ENCODE measurements around the gene CPPED1.
A peak's percentile ranks its signal among the peaks of the same experiment; 100 is the strongest.

CPPED1 gene

DNA sequence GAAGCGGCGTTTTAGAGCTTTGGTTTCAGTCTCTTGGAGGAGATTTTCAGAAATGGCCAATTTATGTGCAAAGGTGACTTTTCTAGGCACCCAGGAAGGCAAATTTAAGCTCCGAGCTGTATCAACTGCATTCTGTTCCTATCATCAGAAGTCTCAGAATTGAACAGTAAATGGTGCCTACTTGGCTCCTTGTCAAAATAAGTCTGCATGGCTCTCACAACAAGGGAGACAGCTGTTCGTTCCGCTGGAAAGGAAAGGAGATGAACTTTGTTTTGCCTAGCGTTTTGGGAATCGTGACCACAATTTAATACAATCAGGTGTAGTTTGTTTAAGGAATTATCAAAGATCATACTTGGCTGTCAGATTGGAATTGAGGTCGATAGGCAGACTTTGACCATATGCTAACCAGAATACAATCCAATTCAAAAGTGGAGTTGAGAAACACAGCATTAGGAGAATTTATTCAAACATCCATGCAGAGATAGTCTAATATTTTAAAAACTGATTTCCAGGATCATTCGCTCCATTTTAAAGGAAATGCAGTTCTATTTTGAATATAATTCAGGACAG, 139.4 kb downstream of the CPPED1 start:
- no peak for DNase-seq (ENCODE audit: low read depth)
- TF ChIP-seq, protein P1, sequence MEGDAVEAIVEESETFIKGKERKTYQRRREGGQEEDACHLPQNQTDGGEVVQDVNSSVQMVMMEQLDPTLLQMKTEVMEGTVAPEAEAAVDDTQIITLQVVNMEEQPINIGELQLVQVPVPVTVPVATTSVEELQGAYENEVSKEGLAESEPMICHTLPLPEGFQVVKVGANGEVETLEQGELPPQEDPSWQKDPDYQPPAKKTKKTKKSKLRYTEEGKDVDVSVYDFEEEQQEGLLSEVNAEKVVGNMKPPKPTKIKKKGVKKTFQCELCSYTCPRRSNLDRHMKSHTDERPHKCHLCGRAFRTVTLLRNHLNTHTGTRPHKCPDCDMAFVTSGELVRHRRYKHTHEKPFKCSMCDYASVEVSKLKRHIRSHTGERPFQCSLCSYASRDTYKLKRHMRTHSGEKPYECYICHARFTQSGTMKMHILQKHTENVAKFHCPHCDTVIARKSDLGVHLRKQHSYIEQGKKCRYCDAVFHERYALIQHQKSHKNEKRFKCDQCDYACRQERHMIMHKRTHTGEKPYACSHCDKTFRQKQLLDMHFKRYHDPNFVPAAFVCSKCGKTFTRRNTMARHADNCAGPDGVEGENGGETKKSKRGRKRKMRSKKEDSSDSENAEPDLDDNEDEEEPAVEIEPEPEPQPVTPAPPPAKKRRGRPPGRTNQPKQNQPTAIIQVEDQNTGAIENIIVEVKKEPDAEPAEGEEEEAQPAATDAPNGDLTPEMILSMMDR (conservative IDR thresholded peaks at IDR 0.05; ENCODE audit: low read depth, low read length) = no peak
- H3K4me3 ChIP-seq (ENCODE audit: low read depth, low read length) = no peak overlapping the region

DNA sequence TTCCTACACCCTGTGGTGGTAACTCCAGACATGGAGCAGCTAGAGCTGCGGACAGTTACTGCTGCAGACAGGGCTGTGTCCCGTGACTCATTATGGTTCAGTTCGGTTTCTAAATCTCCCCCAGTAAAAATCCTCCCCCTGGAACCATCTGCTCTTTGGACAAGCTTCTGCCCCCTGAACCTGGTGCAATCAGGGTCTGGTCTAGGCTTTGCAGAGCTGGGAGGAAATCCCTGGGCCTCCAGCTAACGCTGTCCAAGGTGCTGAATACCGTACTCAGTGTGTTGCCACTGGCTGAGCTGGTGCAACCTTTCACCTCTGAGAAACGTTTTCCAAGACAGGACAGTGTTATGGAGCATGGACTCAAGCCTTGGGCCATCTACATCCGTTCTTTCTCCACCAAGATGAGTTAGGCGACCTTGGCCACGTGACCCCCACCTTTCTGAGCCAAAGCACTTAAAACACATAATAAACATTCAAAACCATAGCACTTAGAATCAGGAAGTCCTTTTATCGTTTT, 142.0 kb downstream of the CPPED1 start:
- TF ChIP-seq, protein P1 (conservative IDR thresholded peaks at IDR 0.05; ENCODE audit: low read depth, low read length) = no peak
- H3K4me3 ChIP-seq (ENCODE audit: low read depth, low read length) = no peak overlapping the region
- peak; percentile 26 for DNase-seq (ENCODE audit: low read depth)

DNA sequence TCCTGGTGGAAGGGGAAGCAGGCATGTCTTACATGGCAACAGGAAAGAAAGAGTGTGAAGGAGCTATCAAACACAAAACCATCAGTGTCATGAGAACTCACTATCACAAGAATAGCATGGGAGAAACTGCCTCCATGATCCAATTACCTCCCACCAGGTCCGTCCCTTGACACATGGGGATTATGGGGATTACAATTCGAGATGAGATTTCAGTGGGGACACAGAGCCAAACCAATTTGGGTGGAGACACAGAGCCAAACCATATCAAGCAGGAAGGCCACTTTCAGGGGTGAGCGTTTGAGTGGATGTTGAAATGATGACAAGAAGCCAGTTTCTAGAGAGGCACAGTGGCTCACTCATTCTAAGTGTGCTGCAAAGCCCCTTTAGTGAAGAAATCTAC, 143.8 kb downstream of the CPPED1 start:
- DNase-seq (ENCODE audit: low read depth) = no peak
- H3K4me3 ChIP-seq (ENCODE audit: low read depth, low read length) = no peak overlapping the region
- TF ChIP-seq, protein P1 (conservative IDR thresholded peaks at IDR 0.05; ENCODE audit: low read depth, low read length) = no peak

DNA sequence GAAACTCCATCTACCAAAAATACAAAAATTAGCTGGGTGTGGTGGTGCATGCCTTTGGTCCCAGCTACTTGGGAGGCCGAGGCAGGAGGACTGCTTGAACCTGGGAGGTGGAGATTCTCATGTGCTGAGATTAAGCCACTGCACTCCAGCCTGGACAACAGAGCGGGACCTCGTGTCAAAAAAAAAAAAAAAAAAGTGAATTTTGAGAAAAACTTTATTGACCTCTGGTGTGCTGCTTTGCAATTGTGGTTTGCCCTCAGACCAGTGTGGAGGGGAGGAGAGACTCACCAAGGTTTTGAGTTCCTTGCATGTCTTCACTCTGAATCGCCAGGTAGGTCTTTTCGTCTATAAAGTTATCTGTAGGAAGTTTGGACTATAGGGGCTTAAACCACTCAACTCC, 145.2 kb downstream of the CPPED1 start:
- TF ChIP-seq, protein P1 (conservative IDR thresholded peaks at IDR 0.05; ENCODE audit: low read depth, low read length) = no peak
- no peak for DNase-seq (ENCODE audit: low read depth)
- H3K4me3 ChIP-seq (ENCODE audit: low read depth, low read length) = no peak overlapping the region

DNA sequence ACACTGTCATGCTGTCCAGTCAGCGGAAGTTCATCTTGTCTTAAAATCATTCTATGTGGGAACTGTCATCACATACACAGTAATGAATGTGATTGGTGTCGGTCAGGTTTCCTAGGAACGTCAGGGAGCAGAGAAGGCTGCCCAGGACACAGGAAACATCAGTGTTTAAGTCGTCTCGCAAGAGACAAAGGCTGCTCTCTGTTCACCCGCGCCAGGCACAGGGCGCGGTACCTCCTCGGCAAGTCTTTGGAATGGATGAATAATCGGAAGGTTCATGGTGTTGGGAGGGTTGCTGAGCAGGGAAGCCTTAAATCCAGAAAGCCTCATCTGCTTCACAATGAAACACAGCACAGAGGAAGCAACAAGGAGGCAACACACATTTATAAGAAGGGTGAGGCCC, 148.2 kb downstream of the CPPED1 start:
- no peak for DNase-seq (ENCODE audit: low read depth)
- TF ChIP-seq, protein P1 (conservative IDR thresholded peaks at IDR 0.05; ENCODE audit: low read depth, low read length) = no peak
- H3K4me3 ChIP-seq (ENCODE audit: low read depth, low read length) = no peak overlapping the region

DNA sequence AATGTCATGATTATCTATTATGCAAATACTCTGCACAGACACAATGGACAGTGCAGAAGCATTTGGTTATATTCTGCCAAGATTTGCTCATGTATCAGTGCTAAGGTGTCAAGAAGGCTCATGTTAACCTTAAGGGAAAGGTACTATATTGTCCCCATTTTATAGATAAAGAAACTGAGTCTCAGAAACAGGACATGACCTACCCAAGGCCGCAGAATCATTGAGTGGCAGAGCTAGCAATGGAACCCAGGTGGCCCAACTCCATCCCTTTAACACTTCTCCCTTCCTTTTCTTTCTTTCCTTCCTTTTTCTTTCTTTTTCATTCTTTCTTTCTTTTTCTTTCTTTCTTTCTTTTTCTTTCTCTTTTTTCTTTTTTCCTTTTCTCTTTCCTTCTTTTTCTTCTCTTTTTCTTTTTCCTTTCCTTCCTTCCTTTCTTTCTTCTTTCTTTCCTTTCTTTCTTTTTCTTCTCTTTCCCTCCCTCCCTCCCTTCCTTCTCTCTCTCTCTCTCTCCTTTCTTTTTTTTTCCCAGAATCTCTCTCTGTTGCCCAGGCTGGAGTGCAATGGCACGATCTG, 149.8 kb downstream of the CPPED1 start:
- TF ChIP-seq, protein P1 (conservative IDR thresholded peaks at IDR 0.05; ENCODE audit: low read depth, low read length) = no peak
- no peak overlapping the region for H3K4me3 ChIP-seq (ENCODE audit: low read depth, low read length)
- DNase-seq (ENCODE audit: low read depth) = no peak

DNA sequence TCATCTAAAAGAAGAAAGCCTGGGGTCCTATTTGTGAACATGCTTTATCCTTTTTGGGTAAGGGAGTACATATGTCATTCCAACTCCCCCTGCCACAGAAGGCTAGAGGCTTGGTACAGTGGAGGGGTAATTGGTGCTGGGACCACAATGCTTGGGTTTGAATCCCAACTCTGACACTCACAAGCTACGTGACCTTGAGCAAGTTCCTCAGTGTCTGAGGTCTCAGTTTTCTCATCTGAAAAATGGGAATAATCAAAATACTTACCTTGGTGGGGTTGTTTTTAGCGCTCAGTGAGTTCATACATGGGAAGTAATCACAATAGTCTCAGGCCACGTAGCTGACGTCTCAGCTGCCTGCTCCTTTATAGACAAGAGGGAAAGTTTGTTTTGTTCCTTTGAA, 150.8 kb downstream of the CPPED1 start:
- no peak overlapping the region for H3K4me3 ChIP-seq (ENCODE audit: low read depth, low read length)
- TF ChIP-seq, protein P1 (conservative IDR thresholded peaks at IDR 0.05; ENCODE audit: low read depth, low read length) = no peak
- DNase-seq (ENCODE audit: low read depth) = no peak
